ENCODE data around the gene TRMT44. TPM values are rescaled to one million over a fixed set of nuclear protein-coding genes. Genes with fewer than 3 reads are reported as not detected.

The TRMT44 gene
- total and polyA plus RNA-seq, 2 of the 4 experiments (the other 2 are of a cell fraction) = 7.3 to 8.1 TPM

DNA sequence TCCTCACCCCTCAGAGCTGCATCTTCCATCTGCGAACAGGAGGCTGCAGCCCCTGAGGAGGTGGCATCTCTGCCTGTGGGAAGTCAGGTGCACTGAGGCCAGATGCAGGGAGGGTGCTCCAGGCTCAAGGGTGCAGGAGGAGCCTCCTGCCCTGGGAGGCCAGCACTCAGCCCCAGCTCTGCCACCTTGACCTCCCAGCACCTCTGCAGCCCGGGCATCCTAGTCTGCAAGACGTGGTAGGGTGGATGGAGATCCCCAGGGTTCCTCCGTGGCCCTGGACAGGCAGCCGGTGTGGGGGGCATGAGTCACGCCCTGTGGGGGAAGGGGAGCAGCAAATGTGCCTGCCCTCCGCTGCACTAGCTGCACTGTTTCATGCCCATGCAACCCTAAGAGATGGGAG, 64.7 kb downstream of the TRMT44 start:
- H3K9me1 ChIP-seq (ENCODE audit: insufficient read depth, low read length) = no peaks in the 10 kb centered on the region
- dilution Hi-C loops (cut with HindIII; ENCODE audit: low sequenced_read_pairs, unreplicated experiment) = no loop called here
- no peak for ATAC-seq (ENCODE audit: low read depth)
- no peaks in the 10 kb centered on the region for H3K79me1 ChIP-seq (ENCODE audit: low read depth in 1 of 2, low read length in 2 of 2)
- H3K56ac ChIP-seq (ENCODE audit: extremely low read depth, insufficient read depth, low read length) = no peak overlapping the region
- no peak overlapping the region for H3K23ac ChIP-seq (ENCODE audit: low read depth, low read length)
- in situ Hi-C loops (cut with MboI; ENCODE audit: low sequenced_read_pairs) = no loop called here
- no peaks in the 10 kb centered on the region for H3K36me3 ChIP-seq (ENCODE audit: control insufficient read depth, insufficient read depth, low read length)
- no peak overlapping the region for H4K5ac ChIP-seq (ENCODE audit: low read depth, low read length)
- H3K14ac ChIP-seq (replicated peaks; ENCODE audit: low read depth, low read length) = no peak overlapping the region
- no peak overlapping the region for H2BK15ac ChIP-seq (ENCODE audit: low read depth, low read length)
- H2BK5ac ChIP-seq (ENCODE audit: low read depth, low read length, poor library complexity, severe bottlenecking) = no peak overlapping the region
- H3K4me2 ChIP-seq (ENCODE audit: low read depth, low read length) = no peak overlapping the region
- no CpG with 5 or more reads among the region's 7 CpGs for WGBS, 2 experiments (ENCODE audit: extremely low coverage in 2 of 2, insufficient read length in 1 of 2)
- no peaks in the 10 kb centered on the region for H4K20me1 ChIP-seq (ENCODE audit: insufficient read depth, low read length)
- intact Hi-C loops (cut with micrococcal nuclease) = no loop called here
- no peak overlapping the region for H2AK9ac ChIP-seq (replicated peaks; ENCODE audit: low read depth, low read length, poor library complexity)
- H2AFZ ChIP-seq (replicated peaks; ENCODE audit: low read length, poor library complexity) = peak overlapping the region; percentile 43
- no peak overlapping the region for H4K91ac ChIP-seq (ENCODE audit: insufficient read depth, low read depth, low read length)
- H3K9ac ChIP-seq (ENCODE audit: low read depth, low read length) = no peak overlapping the region
- BruUV-seq (replicated peaks) = no TSS peak
- TF ChIP-seq MAZ (IDR thresholded peaks at IDR 0.05; ENCODE audit: borderline replicate concordance, low read depth, low read length) = no peak
- TF ChIP-seq CTCF (conservative IDR thresholded peaks at IDR 0.05; ENCODE audit: low read depth, low read length) = no peak
- TF ChIP-seq CEBPB (IDR thresholded peaks at IDR 0.05; ENCODE audit: low read depth, low read length) = no peak
- TF ChIP-seq FOS (IDR thresholded peaks at IDR 0.05; ENCODE audit: low read depth, low read length) = no peak
- TF ChIP-seq NFE2L2 (IDR thresholded peaks at IDR 0.05; ENCODE audit: low read depth, low read length) = no peak
- no peak for TF ChIP-seq POLR2A (IDR thresholded peaks at IDR 0.05; ENCODE audit: low read depth, low read length)
- TF ChIP-seq MXI1 (IDR thresholded peaks at IDR 0.05; ENCODE audit: borderline replicate concordance, low read depth, low read length) = no peak
- TF ChIP-seq MAFK (IDR thresholded peaks at IDR 0.05; ENCODE audit: low read depth, low read length) = no peak
- H4K8ac ChIP-seq (ENCODE audit: low read depth in 2 of 2, low read length in 2 of 2) = no peak overlapping the region
- H3K9me3 ChIP-seq (ENCODE audit: control insufficient read depth, insufficient read depth, low read length) = peaks cover 2% of the 10 kb centered on the region; the same call in 1 of the 2 replicates
- DNase-seq = no peak
- no peak overlapping the region for H3K4me3 ChIP-seq (ENCODE audit: insufficient read depth, low read depth, low read length)
- H2AK5ac ChIP-seq (ENCODE audit: low read depth, low read length) = no peak overlapping the region
- no peak overlapping the region for H3K27ac ChIP-seq (ENCODE audit: insufficient read depth, low read length)
- H2BK120ac ChIP-seq (ENCODE audit: low read depth, low read length) = no peak overlapping the region
- no peak overlapping the region for H2BK20ac ChIP-seq (ENCODE audit: low read depth, low read length)
- H3K18ac ChIP-seq (ENCODE audit: low read depth, low read length) = no peak overlapping the region
- CTCF ChIA-PET = no interaction called here
- peaks cover 17% of the 10 kb centered on the region; the same call in 1 of the 2 replicates for H3K4me1 ChIP-seq (ENCODE audit: control insufficient read depth, insufficient read depth, low read length)
- POLR2A ChIA-PET (ENCODE audit: unreplicated experiment) = no interaction called here
- H3K4ac ChIP-seq (ENCODE audit: low read depth, low read length) = no peak overlapping the region
- H3K27me3 ChIP-seq (ENCODE audit: control insufficient read depth, insufficient read depth, low read length) = peaks cover 21% of the 10 kb centered on the region; the same call in 1 of the 2 replicates
